CD14-positive monocyte (primary cell): Measurements from ENCODE around the gene BARHL1. TPM values are rescaled to one million over a fixed set of nuclear protein-coding genes. Genes with fewer than 3 reads are reported as not detected.

ENCODE experiments used
- DNase-seq, 3 donors: peaks; one replicate each; pipeline ENCODE4 v3.0.0-alpha.2; 2011 to 2022
- H2AFZ ChIP-seq: 2 replicates; pipeline ENCODE4 v1.6.0; 2012; ENCODE audit warnings: mild to moderate bottlenecking, low read depth, low read length, inconsistent platforms; ENCODE audit not compliant: insufficient read depth, poor library complexity, severe bottlenecking
- H3K27ac ChIP-seq, 2 donors: 1 replicate in 1 of 2; 2 replicates in 1 of 2; pipeline ENCODE4 v1.5.1; 2012 to 2013; ENCODE audit warnings: low read length in 2 of 2, control low read depth in 1 of 2, inconsistent platforms in 1 of 2, low read depth in 1 of 2, mild to moderate bottlenecking in 1 of 2
- H3K27me3 ChIP-seq, 2 donors: one replicate each; pipeline versions ENCODE4 v1.6.0 to v1.6.1; 2011 to 2013; ENCODE audit warnings: low read length in 2 of 2; ENCODE audit not compliant: control insufficient read depth in 2 of 2, insufficient read depth in 2 of 2
- H3K36me3 ChIP-seq, 2 donors: replicated peaks in 1 of 2; 1 replicate in 1 of 2; 2 replicates in 1 of 2; pipeline versions ENCODE4 v1.5.1 to v1.6.1; 2012 to 2013; ENCODE audit warnings: low read length in 2 of 2, control low read depth in 1 of 2, inconsistent platforms in 1 of 2, mild to moderate bottlenecking in 1 of 2; ENCODE audit not compliant: insufficient read depth in 2 of 2, control insufficient read depth in 1 of 2
- H3K4me1 ChIP-seq, 2 donors: 1 replicate in 1 of 2; 2 replicates in 1 of 2; pipeline versions ENCODE4 v1.5.1 to v1.6.1; 2012 to 2013; ENCODE audit warnings: low read length in 2 of 2, control low read depth in 1 of 2, inconsistent platforms in 1 of 2, mild to moderate bottlenecking in 1 of 2, moderate library complexity in 1 of 2; ENCODE audit not compliant: insufficient read depth in 2 of 2, control insufficient read depth in 1 of 2
- H3K4me2 ChIP-seq: replicated peaks from 2 replicates; pipeline ENCODE3; 2012; ENCODE audit warnings: low read length, moderate library complexity, mild to moderate bottlenecking; ENCODE audit not compliant: poor library complexity, severe bottlenecking; ENCODE audit errors: extremely low read depth
- H3K4me3 ChIP-seq, 3 experiments: fragments of 200-600 bp in 1 of 3; sonication (generic) in 1 of 3; replicated peaks in 1 of 3; 1 replicate in 2 of 3; 2 replicates in 1 of 3; pipeline ENCODE4 v1.5.1; 2011 to 2013; ENCODE audit warnings: low read length in 3 of 3, mild to moderate bottlenecking in 3 of 3, control low read depth in 2 of 3, low read depth in 2 of 3, inconsistent platforms in 1 of 3, moderate library complexity in 1 of 3
- H3K79me2 ChIP-seq: 2 replicates; pipeline ENCODE4 v1.6.0; 2012; ENCODE audit warnings: mild to moderate bottlenecking, control low read depth, inconsistent platforms, low read length, moderate library complexity; ENCODE audit not compliant: insufficient read depth
- H3K9ac ChIP-seq: 2 replicates; pipeline ENCODE4 v1.6.0; 2017; ENCODE audit warnings: low read length, mild to moderate bottlenecking; ENCODE audit not compliant: insufficient read depth, poor library complexity, severe bottlenecking
- H3K9me3 ChIP-seq, 2 donors: replicated peaks in 1 of 2; 1 replicate in 1 of 2; 2 replicates in 1 of 2; pipeline versions ENCODE4 v1.5.1 to v1.6.1; 2012 to 2013; ENCODE audit warnings: low read length in 2 of 2, control low read depth in 1 of 2; ENCODE audit not compliant: control insufficient read depth in 1 of 2, insufficient read depth in 1 of 2
- H4K20me1 ChIP-seq: 2 replicates; pipeline ENCODE4 v1.6.0; 2012; ENCODE audit warnings: mild to moderate bottlenecking, low read length, control low read depth, moderate library complexity; ENCODE audit not compliant: insufficient read depth
- H3K27ac Mint-ChIP-seq, 7 donors: one replicate each; pipeline ENCODE4 v1.8.0; 2020; ENCODE audit warnings: mild to moderate bottlenecking in 7 of 7, mixed read lengths in 7 of 7, moderate library complexity in 6 of 7, inconsistent platforms in 2 of 7
- H3K27me3 Mint-ChIP-seq, 3 donors: one replicate each; pipeline ENCODE4 v1.8.0; 2021 to 2022; ENCODE audit warnings: low read depth in 3 of 3, mild to moderate bottlenecking in 3 of 3, mixed read lengths in 3 of 3, moderate library complexity in 3 of 3, inconsistent platforms in 1 of 3
- H3K36me3 Mint-ChIP-seq, 2 donors: one replicate each; pipeline ENCODE4 v1.8.0; 2020; ENCODE audit warnings: mixed read lengths in 2 of 2, inconsistent platforms in 1 of 2, mild to moderate bottlenecking in 1 of 2
- H3K4me1 Mint-ChIP-seq: one replicate; pipeline ENCODE4 v1.8.0; 2020; ENCODE audit warnings: mild to moderate bottlenecking, mixed read lengths
- H3K4me3 Mint-ChIP-seq, 2 donors: one replicate each; pipeline ENCODE4 v1.8.0; 2020; ENCODE audit warnings: mild to moderate bottlenecking in 2 of 2, mixed read lengths in 2 of 2, moderate library complexity in 1 of 2
- H3K9me3 Mint-ChIP-seq, 7 donors: one replicate each; pipeline ENCODE4 v1.8.0; 2020 to 2022; ENCODE audit warnings: mixed read lengths in 7 of 7, mild to moderate bottlenecking in 6 of 7, moderate library complexity in 6 of 7, inconsistent platforms in 2 of 7
- WGBS: methylation state at CpG from one replicate; pipeline ENCODE4 v1.1.5; 2013; ENCODE audit warnings: missing lambda C conversion rate; ENCODE audit not compliant: insufficient coverage; 5-methylcytosine and 5-hydroxymethylcytosine counted together
- intact Hi-C, 2 donors: fragments of 100-400 bp; cut with micrococcal nuclease; formaldehyde crosslinking; loops; one replicate each; pipeline versions ENCODE4 v1.15.0 to v1.15.1; 2023
- polyA minus RNA-seq: library from RNA; depleted of rRNA, polyadenylated mRNA; stranded (reverse); fragments of >200 nt; gene quantifications from 2 replicates; pipeline ENCODE4 v1.2.3, GENCODE V29; 2012
- polyA plus RNA-seq, 3 donors: library from polyadenylated mRNA; depleted of rRNA in 1 of 3; unstranded in 2 of 3; stranded (reverse) in 1 of 3; fragments of 300-500 nt in 2 of 3; fragments of >200 nt in 1 of 3; fragmentation: Illumina TruSeq in 2 of 3; gene quantifications; 1 replicate in 2 of 3; 2 replicates in 1 of 3; pipeline ENCODE4 v1.2.3, GENCODE V29; 2012 to 2021
- total RNA-seq, 12 experiments: library from RNA in 1 of 12; stranded (reverse) in 1 of 12; fragments of 120-200 nt in 1 of 12; gene quantifications; one replicate each; pipeline ENCODE4 v1.2.4 and lab custom pipeline; 2013 to 2026; ENCODE audit warnings: mixed read lengths in 6 of 12, inconsistent platforms in 1 of 12
- TF ChIP-seq, protein P1 (sequence below): fragments of 200-600 bp; IDR thresholded peaks from one replicate; pipeline ENCODE4 v1.8.0; 2022; ENCODE audit warnings: antibody characterized with exemption, mild to moderate bottlenecking

Gene BARHL1
- not detected for total RNA-seq (2013)
- polyA plus RNA-seq = not detected
- not detected in 2 replicates for polyA minus RNA-seq
- total RNA-seq (lab: John Stamatoyannopoulos, UW) = 0 reads per million in 11 experiments

- peaks cover 0 to 44% (median 10%) of the 10 kb centered on the region in 7 donors for H3K9me3 Mint-ChIP-seq
- peak within 1 kb of the TSS; percentile 69 to 94 for H3K4me3 Mint-ChIP-seq
- DNase-seq = no peak
- TF ChIP-seq, protein P1, sequence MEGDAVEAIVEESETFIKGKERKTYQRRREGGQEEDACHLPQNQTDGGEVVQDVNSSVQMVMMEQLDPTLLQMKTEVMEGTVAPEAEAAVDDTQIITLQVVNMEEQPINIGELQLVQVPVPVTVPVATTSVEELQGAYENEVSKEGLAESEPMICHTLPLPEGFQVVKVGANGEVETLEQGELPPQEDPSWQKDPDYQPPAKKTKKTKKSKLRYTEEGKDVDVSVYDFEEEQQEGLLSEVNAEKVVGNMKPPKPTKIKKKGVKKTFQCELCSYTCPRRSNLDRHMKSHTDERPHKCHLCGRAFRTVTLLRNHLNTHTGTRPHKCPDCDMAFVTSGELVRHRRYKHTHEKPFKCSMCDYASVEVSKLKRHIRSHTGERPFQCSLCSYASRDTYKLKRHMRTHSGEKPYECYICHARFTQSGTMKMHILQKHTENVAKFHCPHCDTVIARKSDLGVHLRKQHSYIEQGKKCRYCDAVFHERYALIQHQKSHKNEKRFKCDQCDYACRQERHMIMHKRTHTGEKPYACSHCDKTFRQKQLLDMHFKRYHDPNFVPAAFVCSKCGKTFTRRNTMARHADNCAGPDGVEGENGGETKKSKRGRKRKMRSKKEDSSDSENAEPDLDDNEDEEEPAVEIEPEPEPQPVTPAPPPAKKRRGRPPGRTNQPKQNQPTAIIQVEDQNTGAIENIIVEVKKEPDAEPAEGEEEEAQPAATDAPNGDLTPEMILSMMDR = no peak
- Histone ChIP-seq H3K9me3 (peaks cover 0 to 58% of the 10 kb centered on the region in 2 donors), H3K27me3 (peaks cover 84 to 98% of the 10 kb centered on the region in 2 donors), H3K4me2 (peak within 1 kb of the TSS; percentile 70), H3K27ac (no peak within 1 kb of the TSS), H4K20me1 (no peaks in the 10 kb centered on the region), H3K9ac (no peak within 1 kb of the TSS), H3K79me2 (no peaks in the 10 kb centered on the region), H3K36me3 (no peaks in the 10 kb centered on the region), H3K4me1 (peaks cover 5 to 6% of the 10 kb centered on the region in 2 donors), H3K4me3 (peak within 1 kb of the TSS in 1 of 3 experiments; percentile 59), H2AFZ (no peak within 1 kb of the TSS)
- 6% methylated on average over 29 of the region's 36 CpGs for WGBS
- peaks cover 2 to 11% of the 10 kb centered on the region in 2 donors for H3K36me3 Mint-ChIP-seq
- peaks cover 17% of the 10 kb centered on the region for H3K4me1 Mint-ChIP-seq
- H3K27me3 Mint-ChIP-seq = peaks cover 97 to 99% (median 97%) of the 10 kb centered on the region in 3 donors
- intact Hi-C loops = no loop called here
- H3K27ac Mint-ChIP-seq = peak within 1 kb of the TSS in 1 of 7 donors; percentile 35
Measured at GRCh38 chr9:132582276-132582785, at the start of gene BARHL1. BARHL1 (plus strand) TSS chr9:132582606; CDS start chr9:132582798, 192 bp downstream.

GRCh38 chr9:132534832-132535231 lies 47.6 kb upstream of the BARHL1 start:
- Mint-ChIP-seq H3K9me3 (peaks cover 0 to 26% (median 10%) of the 10 kb centered on the region in 7 donors), H3K27ac (no peak overlapping the region)
- TF ChIP-seq, protein P1 = no peak

More at GRCh38 chr9:132534832-132535231, 47.6 kb upstream of the BARHL1 start:
- Histone ChIP-seq H2AFZ (no peak overlapping the region), H4K20me1 (no peaks in the 10 kb centered on the region), H3K4me2 (no peak overlapping the region), H3K36me3 (no peaks in the 10 kb centered on the region), H3K27ac (no peak overlapping the region), H3K27me3 (peaks cover 2 to 9% of the 10 kb centered on the region in 2 donors), H3K79me2 (no peaks in the 10 kb centered on the region), H3K9ac (no peak overlapping the region), H3K4me3 (no peak overlapping the region), H3K9me3 (peaks cover 0 to 3% of the 10 kb centered on the region in 2 donors), H3K4me1 (no peaks in the 10 kb centered on the region)
- no peak for DNase-seq
- intact Hi-C loops = no loop called here
- peaks cover 13 to 32% (median 15%) of the 10 kb centered on the region in 3 donors for H3K27me3 Mint-ChIP-seq
- no peaks in the 10 kb centered on the region for H3K4me1 Mint-ChIP-seq
- 100% methylated on average over 1 of the region's 2 CpGs for WGBS
- H3K36me3 Mint-ChIP-seq = no peaks in the 10 kb centered on the region
- no peak overlapping the region for H3K4me3 Mint-ChIP-seq
